Frontal cortex (tissue), 4 donors: Measurements from ENCODE around the gene PCCA. TPM values are rescaled to one million over a fixed set of nuclear protein-coding genes. Genes with fewer than 3 reads are reported as not detected.

ENCODE experiments used
- DNase-seq, 2 donors: peaks; one replicate each; pipeline ENCODE4 v3.0.0; 2012; ENCODE audit warnings: low spot score in 2 of 2
- FAIRE-seq: peaks from 2 replicates; lab custom pipeline; 2012; peaks lifted over from hg19 to GRCh38; lab: Jason Lieb, UNC
- total RNA-seq: library from RNA; depleted of rRNA; stranded (reverse); fragments of >200 nt; gene quantifications from one replicate; pipeline ENCODE4 v1.2.3, GENCODE V29; 2014
- donor health status: control.
- donor health status: control.
- donor health status: control.

The PCCA gene
- total RNA-seq, 1 donor from 2014 or later: 413 TPM

GRCh38 chr13:100438059-100438788 is 349.3 kb downstream of the PCCA start:
- FAIRE-seq (no peak), DNase-seq (no peak)

GRCh38 chr13:100439247-100439970 is 350.5 kb downstream of the PCCA start:
- DNase-seq: no peak
- FAIRE-seq: no peak

- DNase-seq (no peak), FAIRE-seq (no peak)
Measured at GRCh38 chr13:100440751-100441425, 352.0 kb downstream of the PCCA start.

- DNase-seq: no peak
- FAIRE-seq: no peak
Measured at GRCh38 chr13:100442095-100442832, 353.4 kb downstream of the PCCA start.

GRCh38 chr13:100443278-100443997 is 354.5 kb downstream of the PCCA start:
- FAIRE-seq: no peak
- DNase-seq: no peak

GRCh38 chr13:100443998-100444328 is 355.1 kb downstream of the PCCA start:
- DNase-seq: no peak
- no peak for FAIRE-seq

- no peak for DNase-seq
- FAIRE-seq: no peak
Measured at GRCh38 chr13:100447831-100448230, 358.9 kb downstream of the PCCA start.

GRCh38 chr13:100451923-100452322 is 363.0 kb downstream of the PCCA start:
- FAIRE-seq: no peak

GRCh38 chr13:100454876-100455275 is 366.0 kb downstream of the PCCA start:
- FAIRE-seq (no peak), DNase-seq (no peak)

More at GRCh38 chr13:100451923-100452322, 363.0 kb downstream of the PCCA start:
- DNase-seq: no peak

GRCh38 chr13:100458673-100459072 is 369.8 kb downstream of the PCCA start:
- DNase-seq (no peak), FAIRE-seq (no peak)

- FAIRE-seq (no peak), DNase-seq (no peak)
Measured at GRCh38 chr13:100459747-100460146, 370.9 kb downstream of the PCCA start.

- FAIRE-seq (no peak), DNase-seq (no peak)
Measured at GRCh38 chr13:100460266-100460665, 371.4 kb downstream of the PCCA start.

- DNase-seq (no peak), FAIRE-seq (no peak)
Measured at GRCh38 chr13:100460791-100461190, 371.9 kb downstream of the PCCA start.

- FAIRE-seq: no peak
- no peak for DNase-seq
Measured at GRCh38 chr13:100461309-100462030, 372.6 kb downstream of the PCCA start.

- DNase-seq: no peak
- FAIRE-seq: no peak
Measured at GRCh38 chr13:100464006-100464405, 375.1 kb downstream of the PCCA start.

GRCh38 chr13:100465558-100465957 is 376.7 kb downstream of the PCCA start:
- FAIRE-seq (no peak), DNase-seq (no peak)

GRCh38 chr13:100470866-100471505 is 382.1 kb downstream of the PCCA start:
- no peak for FAIRE-seq
- no peak for DNase-seq

GRCh38 chr13:100473087-100473486 is 384.2 kb downstream of the PCCA start:
- FAIRE-seq (no peak), DNase-seq (no peak)
